GM12875 (cell line): Measurements from ENCODE around the gene TEKT4.
"Not testable (repeated sequence)": the region's sequence is repeated elsewhere in the genome, so short reads cannot be mapped to it uniquely, and the experiment has no call there.

Experiments
- H3K4me3 ChIP-seq: one replicate; pipeline ENCODE4 v1.5.1; 2011; ENCODE audit warnings: low read depth, low read length, control low read depth
- TF ChIP-seq, protein P1 (sequence below): IDR thresholded peaks from 2 replicates; pipeline ENCODE4 v1.5.1; 2011; ENCODE audit warnings: low read depth, mild to moderate bottlenecking, control low read depth, inconsistent platforms, low read length, moderate library complexity, borderline replicate concordance; ENCODE audit not compliant: insufficient read depth

TEKT4 gene

GRCh38 chr2:94879982-94880377, 8.8 kb downstream of the TEKT4 start:
- TF ChIP-seq, protein P1, sequence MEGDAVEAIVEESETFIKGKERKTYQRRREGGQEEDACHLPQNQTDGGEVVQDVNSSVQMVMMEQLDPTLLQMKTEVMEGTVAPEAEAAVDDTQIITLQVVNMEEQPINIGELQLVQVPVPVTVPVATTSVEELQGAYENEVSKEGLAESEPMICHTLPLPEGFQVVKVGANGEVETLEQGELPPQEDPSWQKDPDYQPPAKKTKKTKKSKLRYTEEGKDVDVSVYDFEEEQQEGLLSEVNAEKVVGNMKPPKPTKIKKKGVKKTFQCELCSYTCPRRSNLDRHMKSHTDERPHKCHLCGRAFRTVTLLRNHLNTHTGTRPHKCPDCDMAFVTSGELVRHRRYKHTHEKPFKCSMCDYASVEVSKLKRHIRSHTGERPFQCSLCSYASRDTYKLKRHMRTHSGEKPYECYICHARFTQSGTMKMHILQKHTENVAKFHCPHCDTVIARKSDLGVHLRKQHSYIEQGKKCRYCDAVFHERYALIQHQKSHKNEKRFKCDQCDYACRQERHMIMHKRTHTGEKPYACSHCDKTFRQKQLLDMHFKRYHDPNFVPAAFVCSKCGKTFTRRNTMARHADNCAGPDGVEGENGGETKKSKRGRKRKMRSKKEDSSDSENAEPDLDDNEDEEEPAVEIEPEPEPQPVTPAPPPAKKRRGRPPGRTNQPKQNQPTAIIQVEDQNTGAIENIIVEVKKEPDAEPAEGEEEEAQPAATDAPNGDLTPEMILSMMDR, result no peak
- H3K4me3 ChIP-seq, result no peak overlapping the region

GRCh38 chr2:94880507-94880906, 9.3 kb downstream of the TEKT4 start:
- TF ChIP-seq, protein P1, result no peak

GRCh38 chr2:94881070-94881469, 9.8 kb downstream of the TEKT4 start:
- no peak overlapping the region for H3K4me3 ChIP-seq
- TF ChIP-seq, protein P1, result no peak

More at GRCh38 chr2:94880507-94880906, 9.3 kb downstream of the TEKT4 start:
- no peak overlapping the region for H3K4me3 ChIP-seq

DNA sequence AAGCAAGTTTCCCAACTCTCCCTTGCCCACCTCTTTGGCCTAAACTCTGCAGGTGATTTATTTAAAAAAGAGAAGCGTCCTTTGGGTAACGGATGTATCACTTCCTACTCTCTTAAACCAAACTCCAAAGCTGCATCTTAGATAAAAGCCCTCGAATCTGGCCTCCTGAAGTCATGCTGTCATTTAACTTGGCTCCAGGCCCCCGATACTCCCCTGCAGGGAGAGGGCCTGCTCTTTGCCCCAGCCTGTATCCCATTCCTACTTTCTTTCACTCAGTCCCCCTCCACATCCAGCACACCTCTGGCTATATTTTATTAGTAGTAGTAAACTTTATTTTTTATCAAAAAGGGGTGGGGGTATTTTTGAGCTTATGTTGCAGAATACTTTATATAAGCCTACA, 19.0 kb downstream of the TEKT4 start:
- no peak overlapping the region for H3K4me3 ChIP-seq
- TF ChIP-seq, protein P1, result no peak

DNA sequence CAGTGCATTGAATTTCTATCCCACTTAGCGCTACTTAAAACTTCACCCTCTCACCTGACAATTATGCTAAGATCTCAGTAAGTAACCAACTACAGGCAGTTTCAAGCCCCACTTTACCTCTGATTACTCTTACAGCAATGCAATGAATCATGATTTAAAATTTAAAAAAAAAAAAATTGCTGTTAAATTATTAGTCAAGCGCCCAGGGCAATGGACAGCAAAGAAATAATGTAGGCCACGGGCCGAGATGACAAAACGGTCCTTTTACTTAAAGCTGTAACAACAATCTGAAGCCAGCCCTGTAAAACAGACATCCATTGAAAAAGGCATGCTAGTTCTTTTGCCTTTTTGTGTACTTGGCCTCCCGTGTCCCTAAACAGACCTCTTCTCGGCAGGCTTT, 24.0 kb downstream of the TEKT4 start:
- not testable (repeated sequence) for H3K4me3 ChIP-seq

DNA sequence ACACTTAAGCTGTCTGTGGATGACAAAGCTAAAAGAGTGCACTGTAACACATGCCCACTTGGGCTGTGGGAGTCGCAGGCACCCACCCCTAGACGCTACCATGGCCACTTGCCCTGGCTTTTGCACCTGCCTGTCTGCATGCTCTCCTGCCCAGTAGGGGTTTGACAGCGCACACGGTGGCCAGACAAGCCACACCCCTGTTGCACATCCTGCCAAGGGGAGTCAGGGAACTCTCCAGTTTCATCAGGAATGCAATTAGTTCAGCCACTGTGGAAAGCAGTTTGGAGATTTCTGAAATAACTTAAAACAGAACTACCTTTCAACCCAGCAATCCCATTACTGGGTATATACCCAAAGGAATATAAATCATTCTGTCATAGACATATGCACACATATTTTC, 35.7 kb downstream of the TEKT4 start:
- H3K4me3 ChIP-seq, result not testable (repeated sequence)

- TF ChIP-seq, protein P1, result no peak
- no peak overlapping the region for H3K4me3 ChIP-seq
These were observed 52.0 kb downstream of the TEKT4 start for GRCh38 chr2:94923196-94923595.

GRCh38 chr2:94924999-94925398, 53.8 kb downstream of the TEKT4 start:
- not testable (repeated sequence) for H3K4me3 ChIP-seq
